GM12864 (cell line): ENCODE measurements around the gene GATAD1.
A peak's percentile ranks its signal among the peaks of the same experiment; 100 is the strongest.
"Not testable (repeated sequence)": the region's sequence is repeated elsewhere in the genome, so short reads cannot be mapped to it uniquely, and the experiment has no call there.

ENCODE experiments used
- DNase-seq: peaks from one replicate; pipeline ENCODE4 v3.0.0-alpha.2; 2011; ENCODE audit warnings: low read depth
- H3K4me3 ChIP-seq: 2 replicates; pipeline ENCODE4 v1.5.1; 2011; ENCODE audit warnings: mild to moderate bottlenecking, low read depth, low read length, control low read depth
- CTCF ChIP-seq: IDR thresholded peaks from 2 replicates; pipeline ENCODE4 v1.5.1; 2011; ENCODE audit warnings: low read depth, mild to moderate bottlenecking, moderate library complexity, low read length, control low read depth, inconsistent platforms; ENCODE audit errors: missing control alignments

GATAD1 gene

DNA sequence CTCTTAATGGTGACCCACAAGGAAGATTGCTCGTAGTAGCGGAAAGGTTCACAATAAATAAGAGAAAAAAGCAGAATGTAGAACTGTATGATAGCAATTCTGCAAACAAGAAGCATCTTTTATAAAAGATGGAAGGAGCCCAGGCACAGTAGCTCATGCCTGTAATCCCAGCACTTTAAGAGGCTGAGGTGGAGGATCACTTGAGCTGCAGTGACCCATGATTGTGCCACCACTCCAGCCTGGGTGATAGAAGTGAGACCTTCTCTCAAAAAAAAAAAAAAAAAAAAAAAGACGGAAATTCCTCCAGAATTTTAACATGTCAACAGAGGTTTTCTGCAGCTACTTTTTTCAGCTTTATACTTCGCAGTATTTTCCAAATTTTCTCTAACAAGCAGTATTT, 13.2 kb downstream of the GATAD1 start:
- DNase-seq: no peak
- H3K4me3 ChIP-seq: no peak overlapping the region
- no peak for TF ChIP-seq CTCF

GRCh38 chr7:92461027-92462003, 14.0 kb downstream of the GATAD1 start:
- peak; percentile 7 for DNase-seq
- TF ChIP-seq CTCF: peak; percentile 78
- H3K4me3 ChIP-seq: no peak overlapping the region

- no peak overlapping the region for H3K4me3 ChIP-seq
- no peak for TF ChIP-seq CTCF
- no peak for DNase-seq
Observed at GRCh38 chr7:92462560-92462959, 15.3 kb downstream of the GATAD1 start.

- H3K4me3 ChIP-seq: no peak overlapping the region
- no peak for TF ChIP-seq CTCF
- no peak for DNase-seq
Observed at GRCh38 chr7:92464515-92464914, 17.2 kb downstream of the GATAD1 start.

DNA sequence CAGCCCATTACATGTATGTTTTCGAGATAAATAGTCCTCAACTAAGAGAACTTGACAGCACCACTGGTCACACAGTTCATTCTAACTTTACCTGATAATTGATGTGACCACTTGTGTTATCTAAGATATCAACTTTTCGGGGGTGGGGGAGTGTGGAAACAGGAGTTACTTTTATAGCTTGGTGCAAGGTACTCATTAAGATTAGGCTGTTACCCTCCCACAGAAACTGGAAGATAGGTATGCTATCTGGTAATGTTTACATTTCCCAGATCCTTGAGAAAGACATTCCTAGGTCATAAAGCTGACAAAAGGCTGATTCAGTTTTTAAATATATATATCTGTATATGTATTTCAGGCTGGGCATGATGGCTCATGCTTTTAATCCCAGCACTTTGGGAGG, 19.4 kb downstream of the GATAD1 start:
- no peak for TF ChIP-seq CTCF
- H3K4me3 ChIP-seq: no peak overlapping the region
- DNase-seq: no peak

DNA sequence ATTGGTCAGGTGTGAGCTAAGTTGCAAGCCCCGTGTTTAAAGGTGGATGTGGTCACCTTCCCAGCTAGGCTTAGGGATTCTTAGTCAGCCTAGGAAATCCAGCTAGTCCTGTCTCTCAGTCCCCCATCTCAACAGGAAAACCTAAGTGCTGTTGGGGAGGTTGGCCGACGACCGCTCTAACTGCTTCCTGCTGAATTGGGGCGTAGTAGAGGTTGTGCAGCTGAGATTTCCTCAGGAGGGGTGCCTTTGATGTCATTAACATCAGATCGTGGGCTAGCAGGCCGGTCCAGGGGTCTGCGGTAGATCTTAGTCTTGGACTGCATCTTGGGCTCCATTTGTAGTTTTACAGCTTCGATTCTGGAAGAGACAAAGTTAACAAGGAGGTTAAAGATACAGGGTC, 21.3 kb downstream of the GATAD1 start:
- not testable (repeated sequence) for DNase-seq, H3K4me3 ChIP-seq

GRCh38 chr7:92473989-92474388, 26.7 kb downstream of the GATAD1 start:
- not testable (repeated sequence) for H3K4me3 ChIP-seq, DNase-seq

DNA sequence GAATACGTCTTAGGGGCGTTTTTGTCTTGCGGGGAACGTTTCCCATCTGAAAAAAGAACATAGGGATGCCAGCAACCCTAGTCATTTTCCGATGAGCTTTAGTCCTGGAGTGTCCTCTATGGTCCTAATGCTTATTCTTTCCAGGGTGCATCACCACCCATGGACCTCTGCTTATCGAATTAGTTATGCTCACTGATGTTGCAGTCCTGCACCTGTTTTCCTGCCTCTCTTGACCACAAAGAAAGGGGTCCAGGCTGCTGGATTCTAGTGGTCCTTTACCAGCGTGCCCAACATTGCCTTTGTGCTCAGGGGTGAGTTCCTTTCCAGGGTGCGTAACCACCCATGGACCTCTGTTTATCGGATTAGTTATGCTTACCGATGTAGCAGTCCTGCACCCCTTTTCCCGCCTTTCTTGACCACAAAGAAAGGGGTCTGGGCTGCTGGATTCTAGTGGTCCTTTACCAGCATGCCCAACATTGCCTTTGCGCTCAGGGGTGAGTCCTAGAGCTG, 28.0 kb downstream of the GATAD1 start:
- not testable (repeated sequence) for H3K4me3 ChIP-seq, DNase-seq

- DNase-seq, H3K4me3 ChIP-seq: not testable (repeated sequence)
Observed at GRCh38 chr7:92475851-92476590, 28.7 kb downstream of the GATAD1 start.

- DNase-seq, H3K4me3 ChIP-seq: not testable (repeated sequence)
Observed at GRCh38 chr7:92477681-92478080, 30.4 kb downstream of the GATAD1 start, which contains the start of gene ERVW-1. TSS of gene ERVW-1 (minus strand) at chr7:92477946. CDS start at chr7:92470381, 7,565 bp downstream.
